GM18505 (cell line): Measurements from ENCODE around the gene DPH3.

Source experiments
- ATAC-seq: cut with Tn5 transposase; IDR thresholded peaks from one replicate; pipeline ENCODE4 v1.9.1; 2021; ENCODE audit not compliant: unreplicated experiment
- POLR2A ChIP-seq: IDR thresholded peaks from 4 replicates; pipeline ENCODE4 v1.6.1; 2011; ENCODE audit warnings: borderline replicate concordance; ENCODE audit not compliant: insufficient read depth, insufficient read length; ENCODE audit errors: extremely low read depth

DPH3 gene

DNA sequence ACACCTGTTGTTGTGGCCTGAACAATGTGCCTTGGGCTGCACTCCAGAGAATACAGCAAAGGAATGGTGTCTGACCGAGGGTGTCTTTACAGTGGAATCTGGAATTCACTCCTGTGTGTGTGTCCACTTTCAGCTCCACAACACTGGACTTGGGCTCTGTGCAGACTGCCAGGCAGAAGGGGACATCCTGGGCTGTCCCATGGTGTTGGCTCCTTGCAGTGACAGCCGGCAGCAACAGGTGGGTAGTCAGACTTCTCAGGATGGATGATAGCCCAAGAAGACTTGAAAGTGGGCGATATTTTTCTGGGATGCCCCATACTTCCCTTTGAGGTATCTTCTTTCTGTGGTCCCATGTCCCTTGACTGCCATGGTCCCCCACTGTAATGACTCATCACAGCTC, 45.0 kb downstream of the DPH3 start:
- TF ChIP-seq POLR2A: no peak
- no peak for ATAC-seq

DNA sequence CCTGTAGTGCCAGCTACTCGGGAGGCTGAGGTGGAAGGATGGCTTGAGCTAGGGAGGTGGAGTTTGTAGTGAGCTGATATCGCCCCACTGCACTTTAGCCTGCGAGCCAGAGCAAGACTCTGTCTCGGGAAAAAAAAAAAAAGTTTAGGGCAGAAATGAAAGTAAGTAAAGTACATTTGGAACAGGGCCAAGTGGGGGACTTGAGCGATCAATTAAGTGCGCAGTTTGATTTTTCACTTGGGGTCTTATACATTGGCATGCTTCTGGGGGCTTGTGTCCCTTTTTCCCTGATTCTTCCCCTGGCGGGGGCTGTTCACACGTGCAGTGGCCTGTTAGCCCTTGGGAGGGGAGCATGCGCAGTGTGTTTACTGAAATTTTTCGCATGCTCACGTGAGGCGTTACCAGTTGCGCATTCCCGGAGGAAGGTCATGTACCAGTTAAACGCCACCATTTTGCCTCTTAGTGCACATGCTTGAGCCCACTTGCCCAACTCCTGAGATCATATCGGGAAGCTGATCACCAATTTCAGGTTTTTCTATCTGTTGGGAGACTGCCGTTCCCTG, 48.3 kb downstream of the DPH3 start:
- no peak for TF ChIP-seq POLR2A
- no peak for ATAC-seq

DNA sequence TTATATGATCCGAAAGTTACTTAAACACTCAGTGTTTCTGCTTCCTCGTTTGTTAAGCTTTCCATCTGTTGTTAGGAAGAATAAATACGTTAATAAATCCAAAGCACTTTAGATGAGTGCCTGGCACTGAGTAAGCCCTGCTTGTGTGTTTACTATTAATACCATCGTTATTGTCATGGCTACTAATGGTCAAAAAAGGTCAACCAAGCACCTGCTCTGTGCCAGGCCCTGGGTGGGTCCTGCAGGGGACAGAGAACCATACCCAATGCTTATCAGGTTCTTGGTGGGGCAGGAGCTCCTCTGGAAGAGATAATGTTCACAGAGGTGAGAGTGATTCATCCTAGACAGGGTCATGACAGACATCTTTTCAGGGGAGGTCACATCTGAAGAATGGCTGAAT, 50.4 kb downstream of the DPH3 start:
- TF ChIP-seq POLR2A: no peak
- ATAC-seq: no peak

GRCh38 chr3:16211176-16211904, 53.4 kb downstream of the DPH3 start:
- no peak for TF ChIP-seq POLR2A
- no peak for ATAC-seq
